HCT116 (cell line): ENCODE data around the gene MAGOH.

Source experiments
- EGR1 ChIP-seq: IDR thresholded peaks from 2 replicates; pipeline ENCODE4 v1.6.1; 2012; ENCODE audit warnings: low read depth
- EZH2 ChIP-seq: fragments of 200-600 bp; sonication (generic); IDR thresholded peaks from 2 replicates; pipeline ENCODE4 v1.6.1; 2017; ENCODE audit warnings: antibody characterized with exemption, mixed run types
- EZH2phosphoT487 ChIP-seq: fragments of 200-600 bp; IDR thresholded peaks from 2 replicates; pipeline ENCODE4 v1.6.1; 2018; ENCODE audit warnings: antibody characterized with exemption, borderline replicate concordance
- FOSL1 ChIP-seq: IDR thresholded peaks from 2 replicates; pipeline ENCODE4 v1.6.1; 2012; ENCODE audit warnings: low read depth
- JUND ChIP-seq: IDR thresholded peaks from 2 replicates; pipeline ENCODE4 v1.6.1; 2012
- MAX ChIP-seq: IDR thresholded peaks from 2 replicates; pipeline ENCODE4 v1.6.1; 2012
- POLR2A ChIP-seq: IDR thresholded peaks from 2 replicates; pipeline ENCODE4 v1.7.0; 2011; ENCODE audit warnings: borderline replicate concordance; ENCODE audit not compliant: insufficient read depth, insufficient read length; ENCODE audit errors: extremely low read depth
- POLR2AphosphoS5 ChIP-seq: IDR thresholded peaks from 2 replicates; pipeline ENCODE4 v1.6.1; 2011; ENCODE audit warnings: mild to moderate bottlenecking, low read depth, low read length, moderate library complexity
- RAD21 ChIP-seq: IDR thresholded peaks from 2 replicates; pipeline ENCODE4 v1.6.1; 2012; ENCODE audit warnings: low read depth, mild to moderate bottlenecking
- SP1 ChIP-seq: IDR thresholded peaks from 2 replicates; pipeline ENCODE4 v1.6.1; 2012; ENCODE audit warnings: low read depth
- YY1 ChIP-seq: IDR thresholded peaks from 2 replicates; pipeline ENCODE4 v1.6.1; 2011; ENCODE audit warnings: low read length, low read depth, moderate library complexity, mild to moderate bottlenecking; ENCODE audit not compliant: insufficient replicate concordance; ENCODE audit errors: extremely low read depth
- ZFX ChIP-seq: fragments of 450-650 bp; IDR thresholded peaks from 2 replicates; pipeline ENCODE4 v1.6.1; 2017
- TF ChIP-seq, protein P1 (sequence below), 3 experiments: fragments of 200-600 bp in 1 of 3; sonication (generic) in 1 of 3; IDR thresholded peaks in 2 of 3; conservative IDR thresholded peaks in 1 of 3; 2 replicates each; pipeline ENCODE4 v1.5.1; 2012 to 2017; ENCODE audit warnings: low read depth in 2 of 3, low read length in 2 of 3, antibody characterized with exemption in 1 of 3, borderline replicate concordance in 1 of 3, control low read depth in 1 of 3, mild to moderate bottlenecking in 1 of 3, mixed read lengths in 1 of 3, mixed run types in 1 of 3, moderate library complexity in 1 of 3; ENCODE audit not compliant: insufficient read depth in 1 of 3
- TF ChIP-seq, protein P2 (sequence below): IDR thresholded peaks from 2 replicates; pipeline ENCODE4 v1.6.1; 2012; ENCODE audit warnings: low read depth

GRCh38 chr1:53219711-53220110 lies 18.6 kb downstream of the MAGOH start:
- TF ChIP-seq YY1 (no peak), EZH2 (no peak), MAX (no peak), FOSL1 (no peak), ZFX (no peak), POLR2A (no peak), EGR1 (no peak), RAD21 (no peak), EZH2phosphoT487 (no peak), SP1 (no peak), POLR2AphosphoS5 (no peak), JUND (no peak)
- TF ChIP-seq, protein P1, sequence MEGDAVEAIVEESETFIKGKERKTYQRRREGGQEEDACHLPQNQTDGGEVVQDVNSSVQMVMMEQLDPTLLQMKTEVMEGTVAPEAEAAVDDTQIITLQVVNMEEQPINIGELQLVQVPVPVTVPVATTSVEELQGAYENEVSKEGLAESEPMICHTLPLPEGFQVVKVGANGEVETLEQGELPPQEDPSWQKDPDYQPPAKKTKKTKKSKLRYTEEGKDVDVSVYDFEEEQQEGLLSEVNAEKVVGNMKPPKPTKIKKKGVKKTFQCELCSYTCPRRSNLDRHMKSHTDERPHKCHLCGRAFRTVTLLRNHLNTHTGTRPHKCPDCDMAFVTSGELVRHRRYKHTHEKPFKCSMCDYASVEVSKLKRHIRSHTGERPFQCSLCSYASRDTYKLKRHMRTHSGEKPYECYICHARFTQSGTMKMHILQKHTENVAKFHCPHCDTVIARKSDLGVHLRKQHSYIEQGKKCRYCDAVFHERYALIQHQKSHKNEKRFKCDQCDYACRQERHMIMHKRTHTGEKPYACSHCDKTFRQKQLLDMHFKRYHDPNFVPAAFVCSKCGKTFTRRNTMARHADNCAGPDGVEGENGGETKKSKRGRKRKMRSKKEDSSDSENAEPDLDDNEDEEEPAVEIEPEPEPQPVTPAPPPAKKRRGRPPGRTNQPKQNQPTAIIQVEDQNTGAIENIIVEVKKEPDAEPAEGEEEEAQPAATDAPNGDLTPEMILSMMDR (IDR thresholded peaks at IDR 0.05 in 2 of 3, conservative IDR thresholded peaks at IDR 0.05 in 1 of 3; ENCODE audit: borderline replicate concordance in 1 of 3, insufficient read depth in 1 of 3, low read depth in 2 of 3, low read length in 2 of 3): no peak
- TF ChIP-seq, protein P2, sequence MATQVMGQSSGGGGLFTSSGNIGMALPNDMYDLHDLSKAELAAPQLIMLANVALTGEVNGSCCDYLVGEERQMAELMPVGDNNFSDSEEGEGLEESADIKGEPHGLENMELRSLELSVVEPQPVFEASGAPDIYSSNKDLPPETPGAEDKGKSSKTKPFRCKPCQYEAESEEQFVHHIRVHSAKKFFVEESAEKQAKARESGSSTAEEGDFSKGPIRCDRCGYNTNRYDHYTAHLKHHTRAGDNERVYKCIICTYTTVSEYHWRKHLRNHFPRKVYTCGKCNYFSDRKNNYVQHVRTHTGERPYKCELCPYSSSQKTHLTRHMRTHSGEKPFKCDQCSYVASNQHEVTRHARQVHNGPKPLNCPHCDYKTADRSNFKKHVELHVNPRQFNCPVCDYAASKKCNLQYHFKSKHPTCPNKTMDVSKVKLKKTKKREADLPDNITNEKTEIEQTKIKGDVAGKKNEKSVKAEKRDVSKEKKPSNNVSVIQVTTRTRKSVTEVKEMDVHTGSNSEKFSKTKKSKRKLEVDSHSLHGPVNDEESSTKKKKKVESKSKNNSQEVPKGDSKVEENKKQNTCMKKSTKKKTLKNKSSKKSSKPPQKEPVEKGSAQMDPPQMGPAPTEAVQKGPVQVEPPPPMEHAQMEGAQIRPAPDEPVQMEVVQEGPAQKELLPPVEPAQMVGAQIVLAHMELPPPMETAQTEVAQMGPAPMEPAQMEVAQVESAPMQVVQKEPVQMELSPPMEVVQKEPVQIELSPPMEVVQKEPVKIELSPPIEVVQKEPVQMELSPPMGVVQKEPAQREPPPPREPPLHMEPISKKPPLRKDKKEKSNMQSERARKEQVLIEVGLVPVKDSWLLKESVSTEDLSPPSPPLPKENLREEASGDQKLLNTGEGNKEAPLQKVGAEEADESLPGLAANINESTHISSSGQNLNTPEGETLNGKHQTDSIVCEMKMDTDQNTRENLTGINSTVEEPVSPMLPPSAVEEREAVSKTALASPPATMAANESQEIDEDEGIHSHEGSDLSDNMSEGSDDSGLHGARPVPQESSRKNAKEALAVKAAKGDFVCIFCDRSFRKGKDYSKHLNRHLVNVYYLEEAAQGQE: no peak
